Astrocyte of the spinal cord (primary cell): ENCODE measurements around the gene PCDHGA1.
"Not testable (repeated sequence)": the region's sequence is repeated elsewhere in the genome, so short reads cannot be mapped to it uniquely, and the experiment has no call there.

Experiments used
- DNase-seq: peaks from one replicate; pipeline ENCODE4 v3.0.0; 2011; ENCODE audit warnings: low read depth, low spot score
- H3K4me3 ChIP-seq: 2 replicates; pipeline ENCODE4 v1.5.1; 2011; ENCODE audit warnings: low read depth, mild to moderate bottlenecking, low read length, moderate library complexity
- CTCF ChIP-seq: IDR thresholded peaks from 2 replicates; pipeline ENCODE4 v1.5.1; 2012; ENCODE audit warnings: low read depth, mild to moderate bottlenecking, low read length, inconsistent platforms
- in situ Hi-C: cut with HindIII; loops from 2 replicates; pipeline ENCODE4 v1.10.0; 2017; ENCODE audit warnings: low sequenced_read_pairs

PCDHGA1 gene

GRCh38 chr5:141319699-141320098 is 10.6 kb upstream of the PCDHGA1 start:
- in situ Hi-C loops, result no loop called here
- peak overlapping the region; percentile 79 for H3K4me3 ChIP-seq
- DNase-seq, result no peak
- no peak for TF ChIP-seq CTCF

GRCh38 chr5:141320225-141321169 is 9.8 kb upstream of the PCDHGA1 start, which contains the start of gene TAF7:
Gene TAF7, minus strand, starts transcription at chr5:141320784. Its CDS starts 740 bp downstream, at chr5:141320044.
- peak; percentile 96 for DNase-seq
- TF ChIP-seq CTCF, result peak; percentile 89
- H3K4me3 ChIP-seq, result peak within 1 kb of the TSS; percentile 79
- in situ Hi-C loops, result no loop called here

GRCh38 chr5:141322261-141322660 is 8.1 kb upstream of the PCDHGA1 start:
- in situ Hi-C loops, result no loop called here
- H3K4me3 ChIP-seq, result no peak overlapping the region
- no peak for DNase-seq
- TF ChIP-seq CTCF, result no peak

GRCh38 chr5:141326088-141326854 is 4.0 kb upstream of the PCDHGA1 start:
- in situ Hi-C loops, result no loop called here
- H3K4me3 ChIP-seq, result peak overlapping the region; percentile 39
- TF ChIP-seq CTCF, result peak; percentile 80
- DNase-seq, result peak; percentile 76

- in situ Hi-C loops, result no loop called here
- TF ChIP-seq CTCF, result no peak
- no peak overlapping the region for H3K4me3 ChIP-seq
- DNase-seq, result no peak
Measured at GRCh38 chr5:141328231-141328630, 2.1 kb upstream of the PCDHGA1 start.

GRCh38 chr5:141332571-141332970 is 2.3 kb downstream of the PCDHGA1 start:
- DNase-seq, in situ Hi-C loops, H3K4me3 ChIP-seq: not testable (repeated sequence)
